HepG2 (cell line): ENCODE results near the gene IFNA14.

ENCODE experiments used
- ARNTL ChIP-seq: sonication (generic); formaldehyde crosslinking; IDR thresholded peaks from 2 replicates; pipeline ENCODE4 v1.4.0; 2020; ENCODE audit warnings: mild to moderate bottlenecking, missing genetic modification reagents
- CTCF ChIP-seq: sonication (generic); formaldehyde crosslinking; IDR thresholded peaks from 2 replicates; pipeline ENCODE4 v1.5.0; 2020; ENCODE audit warnings: mild to moderate bottlenecking, missing genetic modification reagents, moderate library complexity
- MXI1 ChIP-seq: IDR thresholded peaks from 3 replicates; pipeline ENCODE4 v1.6.1; 2012; ENCODE audit warnings: low read depth, low read length, inconsistent platforms, borderline replicate concordance
- POLR2G ChIP-seq: fragments of 200-400 bp; formaldehyde crosslinking; IDR thresholded peaks from 2 replicates; pipeline ENCODE4 v1.6.1; 2018; ENCODE audit warnings: mild to moderate bottlenecking, low read depth, low read length, moderate library complexity
- SALL2 ChIP-seq: sonication (generic); formaldehyde crosslinking; IDR thresholded peaks from 2 replicates; pipeline ENCODE4 v1.8.1; 2023; ENCODE audit warnings: mild to moderate bottlenecking, missing genetic modification reagents, inconsistent platforms
- ZBTB46 ChIP-seq: sonication (generic); formaldehyde crosslinking; IDR thresholded peaks from 2 replicates; pipeline ENCODE4 v1.4.0; 2020; ENCODE audit warnings: mild to moderate bottlenecking, missing genetic modification reagents, borderline replicate concordance
- ZFP36 ChIP-seq: fragments of 150-350 bp; IDR thresholded peaks from 2 replicates; pipeline ENCODE4 v1.6.1; 2018; ENCODE audit warnings: borderline replicate concordance, low read length, low read depth; ENCODE audit not compliant: partially characterized antibody

- TF ChIP-seq CTCF: no peak
- no peak for TF ChIP-seq MXI1
- TF ChIP-seq ARNTL (CRISPR knock-in tag): no peak
- TF ChIP-seq SALL2 (CRISPR knock-in tag): no peak
- TF ChIP-seq POLR2G: no peak
- TF ChIP-seq ZFP36: no peak
- TF ChIP-seq ZBTB46 (CRISPR knock-in tag): no peak
Observed at GRCh38 chr9:21234153-21234687, 5.6 kb downstream of the IFNA14 start.
